Left ventricle myocardium inferior (tissue), 1 donor: ENCODE measurements around the gene BRCA1. TPM values are rescaled to one million over a fixed set of nuclear protein-coding genes. Genes with fewer than 3 reads are reported as not detected.
"Not testable (repeated sequence)": the region's sequence is repeated elsewhere in the genome, so short reads cannot be mapped to it uniquely, and the experiment has no call there.

Experiments
- DNase-seq: peaks from one replicate; pipeline ENCODE4 v3.0.0-alpha.2; 2020
- H3K27ac ChIP-seq: fragments of 200-600 bp; replicated peaks from 2 replicates; pipeline ENCODE4 v1.8.0; 2021
- H3K27me3 ChIP-seq: fragments of 200-600 bp; 2 replicates; pipeline ENCODE4 v1.8.0; 2021; ENCODE audit warnings: low read depth
- H3K36me3 ChIP-seq: fragments of 200-600 bp; 2 replicates; pipeline ENCODE4 v1.8.0; 2021
- H3K4me1 ChIP-seq: fragments of 200-600 bp; 2 replicates; pipeline ENCODE4 v1.8.0; 2021
- H3K4me3 ChIP-seq: fragments of 200-600 bp; 2 replicates; pipeline ENCODE4 v1.8.0; 2021; ENCODE audit warnings: mild to moderate bottlenecking, moderate library complexity
- H3K9me3 ChIP-seq: fragments of 200-600 bp; replicated peaks from 2 replicates; pipeline ENCODE4 v1.8.0; 2021
- intact Hi-C: fragments of 100-400 bp; cut with micrococcal nuclease; formaldehyde crosslinking; loops from one replicate; pipeline ENCODE4 v1.11.0; 2022
- total RNA-seq: library from RNA; stranded (reverse); fragmentation: NEBNext Ultra II Directional; extraction: Animal tissue kit (Norgen Biotek cat#: 25700); gene quantifications from one replicate; pipeline ENCODE4 v1.2.1, GENCODE V29; 2021
- TF ChIP-seq, protein P1 (sequence below): fragments of 200-600 bp; IDR thresholded peaks from 2 replicates; pipeline ENCODE4 v1.8.0; 2021; ENCODE audit warnings: antibody characterized with exemption, mild to moderate bottlenecking, borderline replicate concordance
- donor health status: DM: no; HTN: yes; CAD: no; lungs with severe emphysema.

BRCA1 gene
- total RNA-seq, 1 donor from 2014 or later: 8.1 TPM

DNA sequence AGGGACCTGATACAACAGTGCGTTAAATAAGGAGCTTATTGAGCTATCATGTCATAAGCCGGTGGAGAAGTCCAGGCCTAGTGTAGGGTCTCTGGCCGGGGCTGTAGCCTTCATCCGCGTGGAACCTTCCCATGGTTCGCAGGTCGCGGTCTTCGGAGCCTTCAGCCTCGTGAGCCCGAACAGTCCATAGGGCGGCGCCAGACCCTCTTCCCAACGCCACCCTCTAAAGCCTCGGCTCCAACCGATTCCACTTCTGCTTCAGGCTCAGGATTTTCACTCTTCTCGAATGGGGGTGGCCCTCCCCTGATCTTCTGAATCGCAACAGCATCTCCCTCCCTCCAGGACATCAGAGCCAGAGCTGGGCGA lies 10.3 kb upstream of the BRCA1 start:
- intact Hi-C loops: no loop called here
- Histone ChIP-seq H3K27ac (no peak overlapping the region), H3K9me3 (no peaks in the 10 kb centered on the region), H3K27me3 (no peaks in the 10 kb centered on the region), H3K4me1 (no peaks in the 10 kb centered on the region), H3K4me3 (no peak overlapping the region), H3K36me3 (peaks cover 35% of the 10 kb centered on the region)
- no peak for DNase-seq
- TF ChIP-seq, protein P1, sequence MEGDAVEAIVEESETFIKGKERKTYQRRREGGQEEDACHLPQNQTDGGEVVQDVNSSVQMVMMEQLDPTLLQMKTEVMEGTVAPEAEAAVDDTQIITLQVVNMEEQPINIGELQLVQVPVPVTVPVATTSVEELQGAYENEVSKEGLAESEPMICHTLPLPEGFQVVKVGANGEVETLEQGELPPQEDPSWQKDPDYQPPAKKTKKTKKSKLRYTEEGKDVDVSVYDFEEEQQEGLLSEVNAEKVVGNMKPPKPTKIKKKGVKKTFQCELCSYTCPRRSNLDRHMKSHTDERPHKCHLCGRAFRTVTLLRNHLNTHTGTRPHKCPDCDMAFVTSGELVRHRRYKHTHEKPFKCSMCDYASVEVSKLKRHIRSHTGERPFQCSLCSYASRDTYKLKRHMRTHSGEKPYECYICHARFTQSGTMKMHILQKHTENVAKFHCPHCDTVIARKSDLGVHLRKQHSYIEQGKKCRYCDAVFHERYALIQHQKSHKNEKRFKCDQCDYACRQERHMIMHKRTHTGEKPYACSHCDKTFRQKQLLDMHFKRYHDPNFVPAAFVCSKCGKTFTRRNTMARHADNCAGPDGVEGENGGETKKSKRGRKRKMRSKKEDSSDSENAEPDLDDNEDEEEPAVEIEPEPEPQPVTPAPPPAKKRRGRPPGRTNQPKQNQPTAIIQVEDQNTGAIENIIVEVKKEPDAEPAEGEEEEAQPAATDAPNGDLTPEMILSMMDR: no peak

DNA sequence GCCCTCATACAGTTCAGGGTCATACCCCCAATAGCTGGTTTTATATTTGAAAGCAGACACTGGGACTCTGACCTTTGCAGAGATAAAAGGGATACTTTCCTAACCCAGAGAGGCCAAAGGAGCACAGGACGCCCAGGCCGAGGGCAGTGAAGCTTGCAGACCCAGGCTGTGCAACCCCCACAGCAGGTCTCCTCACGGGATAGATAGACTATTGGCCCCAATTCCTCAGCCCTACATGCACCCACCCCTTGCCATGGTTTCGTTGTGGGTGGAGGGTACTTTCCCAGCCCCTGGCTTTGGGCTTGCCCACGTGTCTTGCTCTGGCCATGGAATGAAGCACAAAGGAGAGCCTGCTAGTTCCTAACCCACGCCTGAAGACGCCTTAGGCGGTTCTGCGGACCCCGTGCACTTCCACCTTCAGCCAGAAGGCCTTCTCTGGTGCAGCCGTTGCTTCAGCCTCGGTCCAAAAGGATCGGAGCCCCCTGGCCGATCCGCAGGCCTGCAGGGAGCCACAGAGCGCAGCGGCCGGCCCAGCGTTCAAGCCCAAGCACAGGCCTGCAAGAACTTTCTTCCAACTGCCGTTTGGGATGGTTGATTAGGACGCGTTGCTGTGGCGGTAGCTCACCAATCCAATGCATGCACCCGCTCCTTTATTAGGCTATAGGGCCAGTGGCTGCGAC lies 9.8 kb upstream of the BRCA1 start:
- Histone ChIP-seq H3K4me1 (no peaks in the 10 kb centered on the region), H3K9me3 (no peaks in the 10 kb centered on the region), H3K36me3 (peaks cover 34% of the 10 kb centered on the region), H3K27ac (no peak overlapping the region), H3K27me3 (no peaks in the 10 kb centered on the region), H3K4me3 (no peak overlapping the region)
- TF ChIP-seq, protein P1: no peak
- intact Hi-C loops: no loop called here
- no peak for DNase-seq

DNA sequence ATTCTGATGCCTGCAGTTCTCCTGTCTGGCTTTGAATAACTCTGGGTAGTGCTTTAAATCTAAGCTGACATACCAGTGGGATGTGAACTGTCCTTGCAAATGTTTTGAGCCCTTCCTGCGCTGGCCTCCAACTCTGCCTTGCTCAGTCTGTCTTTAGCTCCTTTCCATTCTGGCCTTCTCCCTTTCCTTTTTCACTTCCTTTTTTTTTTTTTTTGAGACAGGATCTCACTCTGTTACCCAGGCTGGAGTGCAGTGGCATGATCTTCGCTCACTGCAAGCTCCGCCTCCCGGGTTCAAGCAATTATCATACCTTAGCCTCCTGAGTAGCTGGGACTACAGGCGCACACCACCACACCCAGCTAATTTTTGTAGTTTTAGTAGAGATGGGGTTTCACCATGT lies 8.3 kb upstream of the BRCA1 start:
- DNase-seq, intact Hi-C loops, H3K27me3 ChIP-seq, H3K9me3 ChIP-seq, H3K4me3 ChIP-seq, H3K27ac ChIP-seq: not testable (repeated sequence)
- Histone ChIP-seq H3K36me3 (peaks cover 34% of the 10 kb centered on the region), H3K4me1 (peaks cover 11% of the 10 kb centered on the region)

DNA sequence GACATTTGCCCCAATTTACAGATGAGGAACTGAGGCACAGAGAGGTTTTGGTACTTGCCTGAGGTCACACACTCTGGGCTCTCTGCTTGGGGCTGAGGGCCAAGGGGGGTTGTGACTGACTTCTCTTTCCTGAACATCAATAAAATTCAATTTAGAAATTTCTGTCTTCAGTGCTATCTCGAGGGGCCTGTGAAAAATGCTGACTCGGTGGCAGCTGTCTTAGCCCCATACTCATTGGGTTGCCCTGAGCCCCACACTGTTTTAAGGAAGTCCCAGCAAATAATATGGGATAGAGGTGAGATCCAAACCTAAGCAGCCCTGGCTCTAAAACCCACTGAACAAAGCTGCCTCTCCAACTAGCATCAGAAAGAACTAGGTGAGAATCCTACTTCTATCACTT lies 7.0 kb upstream of the BRCA1 start:
- TF ChIP-seq, protein P1: no peak
- intact Hi-C loops: no loop called here

DNA sequence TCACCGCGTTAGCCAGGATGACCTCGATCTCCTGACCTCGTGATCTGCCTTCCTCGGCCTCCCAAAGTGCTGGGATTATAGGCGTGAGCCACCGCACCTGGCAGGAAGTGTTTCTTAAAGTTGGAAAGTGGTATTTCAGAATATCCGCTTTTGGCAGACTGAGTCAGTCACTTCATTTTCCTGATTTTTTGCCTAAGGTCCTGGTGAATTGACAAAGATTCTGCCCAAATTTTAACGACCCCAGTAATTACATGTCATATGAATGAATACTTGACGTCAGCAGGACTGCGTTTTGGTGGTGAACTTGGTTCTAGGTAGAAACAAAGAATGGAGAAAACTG lies 4.5 kb upstream of the BRCA1 start:
- Histone ChIP-seq H3K9me3 (no peaks in the 10 kb centered on the region), H3K27me3 (no peaks in the 10 kb centered on the region), H3K4me1 (peaks cover 32% of the 10 kb centered on the region), H3K4me3 (peak overlapping the region; percentile 36), H3K27ac (peak overlapping the region; percentile 62), H3K36me3 (peaks cover 24% of the 10 kb centered on the region)
- TF ChIP-seq, protein P1: no peak
- DNase-seq: no peak
- intact Hi-C loops: no loop called here

More for the DNA sequence above, 7.0 kb upstream of the BRCA1 start:
- Histone ChIP-seq H3K9me3 (no peaks in the 10 kb centered on the region), H3K27me3 (no peaks in the 10 kb centered on the region), H3K4me3 (no peak overlapping the region), H3K36me3 (peaks cover 34% of the 10 kb centered on the region), H3K27ac (no peak overlapping the region), H3K4me1 (peaks cover 11% of the 10 kb centered on the region)
- DNase-seq: no peak

DNA sequence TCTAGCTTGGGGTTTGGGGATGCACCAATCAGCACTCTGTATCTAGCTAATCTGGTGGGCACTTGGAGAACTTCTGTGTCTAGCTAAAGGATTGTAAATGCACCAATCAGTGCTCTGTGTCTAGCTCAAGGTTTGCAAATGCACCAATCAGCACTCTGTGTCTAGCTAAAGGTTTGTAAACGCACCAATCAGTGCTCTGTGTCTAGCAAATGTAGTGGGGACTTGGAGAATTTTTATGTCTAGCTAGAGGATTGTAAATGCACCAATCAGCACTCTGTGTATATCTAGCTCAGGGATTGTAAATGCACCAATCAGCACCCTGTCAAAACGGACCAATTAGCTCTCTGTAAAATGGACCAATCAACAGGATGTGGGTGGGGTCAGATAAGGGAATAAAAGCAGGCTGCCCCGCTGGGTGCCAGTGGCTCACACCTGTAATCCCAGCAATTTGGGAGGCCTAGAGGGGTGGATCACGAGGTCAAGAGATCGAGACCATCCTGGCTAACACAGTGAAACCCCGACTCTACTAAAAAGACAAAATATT lies 2.2 kb upstream of the BRCA1 start:
- H3K9me3 ChIP-seq, intact Hi-C loops: not testable (repeated sequence)

More for the DNA sequence above, 2.2 kb upstream of the BRCA1 start:
- H3K36me3 ChIP-seq, H3K27ac ChIP-seq, H3K4me3 ChIP-seq, H3K27me3 ChIP-seq, DNase-seq: not testable (repeated sequence)
- peaks cover 38% of the 10 kb centered on the region for H3K4me1 ChIP-seq
